Spleen (tissue), 11 donors: ENCODE results near the gene CDC42BPB. TPM values are rescaled to one million over a fixed set of nuclear protein-coding genes. Genes with fewer than 3 reads are reported as not detected.

Experiments used
- DNase-seq: peaks from one replicate; pipeline ENCODE4 v3.0.0-alpha.2; 2020
- H3K27ac ChIP-seq, 8 donors: fragments of 200-600 bp; sonication (generic) in 7 of 8; 1 replicate in 4 of 8; 2 replicates in 4 of 8; pipeline versions ENCODE4 v1.5.0 to v1.8.0; 2016 to 2021; ENCODE audit warnings: inconsistent platforms in 4 of 8, mild to moderate bottlenecking in 4 of 8, moderate library complexity in 1 of 8
- H3K27me3 ChIP-seq, 7 donors: fragments of 200-600 bp; sonication (generic) in 6 of 7; replicated peaks in 1 of 7; 1 replicate in 4 of 7; 2 replicates in 3 of 7; pipeline versions ENCODE4 v1.5.0 to v1.8.0; 2016 to 2021; ENCODE audit warnings: inconsistent platforms in 3 of 7, mild to moderate bottlenecking in 1 of 7
- H3K36me3 ChIP-seq, 6 donors: fragments of 200-600 bp; sonication (generic) in 5 of 6; 1 replicate in 4 of 6; 2 replicates in 2 of 6; pipeline versions ENCODE4 v1.5.0 to v1.8.0; 2016 to 2021; ENCODE audit warnings: inconsistent platforms in 2 of 6
- H3K4me1 ChIP-seq, 6 donors: fragments of 200-600 bp; sonication (generic) in 5 of 6; 1 replicate in 3 of 6; 2 replicates in 3 of 6; pipeline versions ENCODE4 v1.5.0 to v1.8.0; 2016 to 2021; ENCODE audit warnings: inconsistent platforms in 3 of 6
- H3K4me3 ChIP-seq, 8 donors: fragments of 200-600 bp; sonication (generic) in 7 of 8; 1 replicate in 4 of 8; 2 replicates in 4 of 8; pipeline versions ENCODE4 v1.5.0 to v1.8.0; 2016 to 2021; ENCODE audit warnings: inconsistent platforms in 4 of 8, mild to moderate bottlenecking in 4 of 8, moderate library complexity in 2 of 8
- H3K9me3 ChIP-seq, 8 donors: fragments of 200-600 bp; sonication (generic) in 7 of 8; 1 replicate in 4 of 8; 2 replicates in 4 of 8; pipeline versions ENCODE4 v1.5.0 to v1.8.0; 2016 to 2021; ENCODE audit warnings: inconsistent platforms in 4 of 8
- CTCF ChIP-seq, 11 experiments: fragments of 200-600 bp in 7 of 11; fragments of 450-650 bp in 4 of 11; sonication (generic) in 4 of 11; IDR thresholded peaks in 8 of 11; conservative IDR thresholded peaks in 3 of 11; 1 replicate in 7 of 11; 2 replicates in 4 of 11; pipeline versions ENCODE4 v1.4.0 to v1.8.0; 2016 to 2021; ENCODE audit warnings: antibody characterized with exemption in 11 of 11, inconsistent platforms in 4 of 11, mild to moderate bottlenecking in 1 of 11
- POLR2A ChIP-seq, 3 donors: fragments of 450-650 bp; IDR thresholded peaks; one replicate each; pipeline ENCODE4 v1.5.1; 2017; ENCODE audit warnings: antibody characterized with exemption in 3 of 3, mild to moderate bottlenecking in 1 of 3
- POLR2AphosphoS5 ChIP-seq, 3 donors: sonication (generic); formaldehyde crosslinking; IDR thresholded peaks; one replicate each; pipeline ENCODE4 v1.5.1; 2017; ENCODE audit warnings: antibody characterized with exemption in 3 of 3
- WGBS, 5 donors: extraction: QIAGEN DNeasy Blood & Tissue Kit in 3 of 5; methylation state at CpG; one replicate each; pipeline versions ENCODE4 v1.1.5 to v1.1.7; 2013 to 2018; 5-methylcytosine and 5-hydroxymethylcytosine counted together
- intact Hi-C: fragments of 100-400 bp; cut with DNase I; formaldehyde crosslinking; loops from one replicate; pipeline ENCODE4 v1.15.0; 2023; ENCODE audit warnings: low total_unique reads
- polyA plus RNA-seq, 3 donors: library from polyadenylated mRNA; stranded (reverse); fragments of 200-250 nt; gene quantifications; one replicate each; pipeline ENCODE4 v1.2.1, GENCODE V29; 2013
- total RNA-seq, 7 donors: library from RNA; depleted of rRNA in 3 of 7; stranded (reverse); fragments of >200 nt in 3 of 7; fragmentation: NEBNext Ultra II Directional in 4 of 7; extraction: Animal tissue kit (Norgen Biotek cat#: 25700) in 4 of 7; gene quantifications; one replicate each; pipeline versions ENCODE4 v1.1.0 to v1.2.1, GENCODE V29; 2016 to 2021
- donor health status: healthy with polysubstance abuse.
- donor health status: DM: no; HTN: no; CAD: no; lungs with moderate emphysema.
- donor health status: DM: no; HTN: no; CAD: no.
- donor health status: Bipolar disorder and iron deficiency.
- donor health status: healthy.
- donor health status: DM: no; HTN: no; CAD: no.
- donor health status: DM: yes; HTN: yes; CAD: no.

The CDC42BPB gene
- total and polyA plus RNA-seq, 10 donors: 6.4 to 94.5 (median 77.8) TPM

GRCh38 chr14:102892651-102893050 lies 164.7 kb downstream of the CDC42BPB start:
- TF ChIP-seq CTCF (IDR thresholded peaks at IDR 0.05 in 8 of 11, conservative IDR thresholded peaks at IDR 0.05 in 3 of 11): no peak
- TF ChIP-seq POLR2A (IDR thresholded peaks at IDR 0.05): no peak
- no peak for TF ChIP-seq POLR2AphosphoS5 (IDR thresholded peaks at IDR 0.05)
- Histone ChIP-seq H3K36me3 (peaks cover 2 to 99% (median 73%) of the 10 kb centered on the region in 6 donors), H3K27ac (no peak overlapping the region), H3K27me3 (no peaks in the 10 kb centered on the region), H3K9me3 (no peaks in the 10 kb centered on the region), H3K4me1 (peaks cover 0 to 6% (median 0%) of the 10 kb centered on the region in 6 donors), H3K4me3 (no peak overlapping the region)
- DNase-seq: no peak
- intact Hi-C loops: loop anchor here (10.0 kb wide), 1 partner anchor 118 kb away; the partner anchor contains the start of gene TRAF3
- WGBS, 5 donors: 96 to 99% (median 97%) methylated on average over 8 of the region's 8 CpGs

DNA sequence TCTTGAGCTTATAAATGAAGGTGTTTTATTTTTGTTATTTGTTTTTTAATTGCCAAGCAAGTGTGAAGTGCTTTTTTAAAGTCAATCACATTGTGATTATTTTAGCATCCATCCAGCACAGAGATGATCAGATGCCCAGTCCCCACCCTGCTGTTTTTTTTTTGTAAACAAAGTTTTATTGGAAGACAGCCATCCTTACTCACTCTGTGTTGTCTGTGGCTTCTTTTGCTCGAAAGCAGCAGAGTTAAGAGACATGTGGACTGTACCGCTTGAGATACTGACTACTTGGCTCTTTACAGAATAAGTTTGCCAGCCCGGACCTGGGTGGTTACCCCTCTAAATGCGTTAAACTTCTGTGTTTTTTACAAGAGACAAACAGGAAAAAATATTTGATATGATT lies 165.8 kb downstream of the CDC42BPB start:
- no peaks in the 10 kb centered on the region for H3K9me3 ChIP-seq
- no peak for DNase-seq
- no peaks in the 10 kb centered on the region for H3K4me1 ChIP-seq
- H3K36me3 ChIP-seq: peaks cover 0 to 100% (median 78%) of the 10 kb centered on the region in 6 donors
- H3K4me3 ChIP-seq: no peak overlapping the region
- intact Hi-C loops: loop anchor here (10.0 kb wide), 1 partner anchor 117 kb away; the partner anchor contains the start of gene TRAF3
- no peaks in the 10 kb centered on the region for H3K27me3 ChIP-seq
- no peak for TF ChIP-seq POLR2AphosphoS5 (IDR thresholded peaks at IDR 0.05)
- no peak for TF ChIP-seq POLR2A (IDR thresholded peaks at IDR 0.05)
- no peak for TF ChIP-seq CTCF (IDR thresholded peaks at IDR 0.05 in 8 of 11, conservative IDR thresholded peaks at IDR 0.05 in 3 of 11)
- WGBS, 5 donors: 86 to 94% (median 93%) methylated on average over 4 of the region's 4 CpGs
- no peak overlapping the region for H3K27ac ChIP-seq

DNA sequence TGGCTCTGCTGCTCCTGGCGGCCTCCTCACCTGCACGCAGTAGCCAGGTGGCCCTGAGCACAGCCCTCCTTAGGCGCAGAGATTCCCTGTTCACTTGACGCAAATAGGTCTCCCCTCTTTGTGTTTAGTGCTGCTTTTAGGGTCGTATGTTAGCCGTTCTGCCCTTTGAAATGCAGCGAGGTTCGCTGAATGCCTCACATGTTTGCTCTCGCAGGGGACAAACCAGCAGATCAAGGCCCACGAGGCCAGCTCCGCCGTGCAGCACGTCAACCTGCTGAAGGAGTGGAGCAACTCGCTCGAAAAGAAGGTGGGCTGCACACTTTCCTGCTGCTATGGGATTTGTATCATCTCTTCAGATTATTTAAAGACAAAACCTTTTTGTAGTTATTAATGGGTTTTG lies 166.2 kb downstream of the CDC42BPB start:
- intact Hi-C loops: loop anchor here (10.0 kb wide), 1 partner anchor 116 kb away; the partner anchor contains the start of gene TRAF3
- Histone ChIP-seq H3K27ac (no peak overlapping the region), H3K4me1 (no peaks in the 10 kb centered on the region), H3K36me3 (peaks cover 0 to 100% (median 80%) of the 10 kb centered on the region in 6 donors), H3K27me3 (no peaks in the 10 kb centered on the region), H3K4me3 (no peak overlapping the region), H3K9me3 (no peaks in the 10 kb centered on the region)
- DNase-seq: no peak
- TF ChIP-seq CTCF (IDR thresholded peaks at IDR 0.05 in 8 of 11, conservative IDR thresholded peaks at IDR 0.05 in 3 of 11): no peak
- TF ChIP-seq POLR2AphosphoS5 (IDR thresholded peaks at IDR 0.05): no peak
- TF ChIP-seq POLR2A (IDR thresholded peaks at IDR 0.05): no peak
- 88 to 95% (median 91%) methylated on average over 15 of the region's 15 CpGs for WGBS, 5 donors

DNA sequence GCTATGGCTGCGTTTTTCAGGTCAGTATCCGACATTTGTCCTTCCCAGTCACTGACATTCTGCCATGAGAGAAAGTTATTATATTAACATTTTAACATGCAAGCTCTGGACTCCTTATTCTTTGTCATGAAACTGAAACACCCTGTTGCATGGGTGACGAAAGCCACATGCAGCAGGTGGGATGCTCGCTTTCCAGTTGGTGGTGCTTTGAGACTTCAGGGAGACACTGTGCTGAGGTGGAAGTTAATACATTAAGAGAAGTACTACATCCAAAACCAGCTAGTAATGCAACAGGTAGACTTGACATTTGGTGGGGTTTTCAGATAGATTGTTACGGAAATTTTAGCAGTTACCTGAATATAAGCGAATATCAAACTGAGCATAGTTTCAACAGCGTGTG lies 167.7 kb downstream of the CDC42BPB start:
- TF ChIP-seq CTCF (IDR thresholded peaks at IDR 0.05 in 8 of 11, conservative IDR thresholded peaks at IDR 0.05 in 3 of 11): no peak
- TF ChIP-seq POLR2A (IDR thresholded peaks at IDR 0.05): no peak
- no peak for TF ChIP-seq POLR2AphosphoS5 (IDR thresholded peaks at IDR 0.05)
- Histone ChIP-seq H3K27ac (no peak overlapping the region), H3K4me1 (no peaks in the 10 kb centered on the region), H3K36me3 (peaks cover 3 to 100% (median 81%) of the 10 kb centered on the region in 6 donors), H3K27me3 (no peaks in the 10 kb centered on the region), H3K4me3 (no peak overlapping the region), H3K9me3 (no peaks in the 10 kb centered on the region)
- intact Hi-C loops: loop anchor here (10.0 kb wide), 1 partner anchor 115 kb away; the partner anchor contains the start of gene TRAF3
- no peak for DNase-seq
- WGBS, 5 donors: 94 to 98% (median 95%) methylated on average over 7 of the region's 7 CpGs
